Karpas-422 (cell line): ENCODE measurements around the gene TECPR1. TPM values are rescaled to one million over a fixed set of nuclear protein-coding genes. Genes with fewer than 3 reads are reported as not detected.
"Not testable (repeated sequence)": the region's sequence is repeated elsewhere in the genome, so short reads cannot be mapped to it uniquely, and the experiment has no call there.

Experiments used
- DNase-seq: peaks from one replicate; pipeline ENCODE4 v3.0.0-alpha.2; 2015
- H2AFZ ChIP-seq: fragments of 200-600 bp; sonication (generic); 2 replicates; pipeline ENCODE4 v1.6.1; 2014; ENCODE audit warnings: antibody characterized with exemption, low read length, mixed read lengths
- H3K27ac ChIP-seq: fragments of 200-600 bp; sonication (generic); 2 replicates; pipeline ENCODE4 v1.5.1; 2014; ENCODE audit warnings: mild to moderate bottlenecking, low read length, moderate library complexity
- H3K27me3 ChIP-seq: fragments of 200-600 bp; sonication (generic); 2 replicates; pipeline ENCODE4 v1.6.1; 2014; ENCODE audit warnings: low read length, mixed read lengths
- H3K36me3 ChIP-seq: fragments of 200-600 bp; sonication (generic); 2 replicates; pipeline ENCODE4 v1.6.1; 2014; ENCODE audit warnings: low read length, mixed read lengths; ENCODE audit not compliant: insufficient read depth
- H3K4me1 ChIP-seq: fragments of 200-600 bp; sonication (generic); 2 replicates; pipeline ENCODE4 v1.6.1; 2014; ENCODE audit warnings: mild to moderate bottlenecking, low read length, mixed read lengths
- H3K4me2 ChIP-seq: fragments of 200-600 bp; sonication (generic); 2 replicates; pipeline ENCODE4 v1.6.1; 2014; ENCODE audit warnings: low read length, low read depth, mild to moderate bottlenecking; ENCODE audit not compliant: poor library complexity, severe bottlenecking
- H3K4me3 ChIP-seq: fragments of 200-600 bp; sonication (generic); 2 replicates; pipeline ENCODE4 v1.5.1; 2014; ENCODE audit warnings: mild to moderate bottlenecking, antibody characterized with exemption, low read length, mixed read lengths
- H3K79me2 ChIP-seq: fragments of 200-600 bp; sonication (generic); 2 replicates; pipeline ENCODE4 v1.6.1; 2014; ENCODE audit warnings: mild to moderate bottlenecking, low read length, mixed read lengths
- H3K9ac ChIP-seq: fragments of 200-600 bp; sonication (generic); 2 replicates; pipeline ENCODE4 v1.6.0; 2014; ENCODE audit warnings: low read length
- H3K9me2 ChIP-seq: fragments of 200-600 bp; sonication (generic), shearing (Covaris generic); replicated peaks from 2 replicates; pipeline ENCODE4 v1.6.0; 2014; ENCODE audit warnings: mild to moderate bottlenecking, low read length, moderate library complexity; ENCODE audit not compliant: insufficient read depth
- H3K9me3 ChIP-seq: fragments of 300-700, 200-600 bp; sonication (generic); 2 replicates; pipeline ENCODE4 v1.6.1; 2014; ENCODE audit warnings: low read length, mixed read lengths
- H4K20me1 ChIP-seq: fragments of 200-600 bp; sonication (generic); 2 replicates; pipeline ENCODE4 v1.6.1; 2014; ENCODE audit warnings: mild to moderate bottlenecking, antibody characterized with exemption, low read length, low read depth; ENCODE audit not compliant: insufficient read depth
- total RNA-seq: library from RNA; depleted of rRNA; stranded (reverse); fragments of >200 nt; shearing (Covaris generic); gene quantifications from 2 replicates; pipeline ENCODE4 v1.2.3, GENCODE V29; 2014; ENCODE audit warnings: low replicate concordance

The TECPR1 gene
- total RNA-seq, 1 experiment from 2014 or later: 30.7 TPM

DNA sequence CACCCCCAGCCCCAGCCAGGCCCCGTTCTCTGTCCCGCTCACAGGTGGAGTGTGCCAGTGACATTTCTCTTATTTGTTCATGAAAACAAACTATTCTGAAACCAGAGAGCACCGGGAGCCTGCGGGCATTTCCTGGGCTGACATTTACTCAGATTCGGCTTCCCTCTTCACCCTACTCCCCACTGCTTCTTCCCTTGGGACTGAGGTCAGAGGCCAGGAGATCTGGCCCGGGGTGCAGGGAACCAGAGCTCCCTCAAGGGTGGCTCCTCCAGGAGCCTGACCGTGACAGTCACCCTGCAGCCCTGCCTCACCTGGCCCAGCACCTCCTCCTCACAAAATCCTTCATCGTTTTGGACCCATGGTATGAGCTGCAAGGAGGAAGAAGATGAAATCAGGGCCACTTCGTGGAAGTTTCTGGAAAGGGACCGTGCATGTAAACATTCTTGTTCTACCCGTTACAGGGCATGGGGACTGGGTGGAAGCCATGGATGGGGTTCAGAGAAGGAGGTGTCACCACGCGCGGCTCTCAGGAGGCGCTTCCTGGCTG, 28.6 kb downstream of the TECPR1 start:
- no peak for DNase-seq
- no peaks in the 10 kb centered on the region for H3K9me2 ChIP-seq
- H3K79me2 ChIP-seq: no peaks in the 10 kb centered on the region
- no peaks in the 10 kb centered on the region for H3K36me3 ChIP-seq
- H3K27ac ChIP-seq: no peak overlapping the region
- H3K4me3 ChIP-seq: no peak overlapping the region
- peaks cover 14% of the 10 kb centered on the region; the same call in 1 of the 2 replicates for H4K20me1 ChIP-seq
- no peak overlapping the region for H3K4me2 ChIP-seq
- H2AFZ ChIP-seq: no peak overlapping the region
- H3K9ac ChIP-seq: no peak overlapping the region
- no peaks in the 10 kb centered on the region for H3K27me3 ChIP-seq
- no peaks in the 10 kb centered on the region for H3K9me3 ChIP-seq
- H3K4me1 ChIP-seq: peaks cover 18% of the 10 kb centered on the region

DNA sequence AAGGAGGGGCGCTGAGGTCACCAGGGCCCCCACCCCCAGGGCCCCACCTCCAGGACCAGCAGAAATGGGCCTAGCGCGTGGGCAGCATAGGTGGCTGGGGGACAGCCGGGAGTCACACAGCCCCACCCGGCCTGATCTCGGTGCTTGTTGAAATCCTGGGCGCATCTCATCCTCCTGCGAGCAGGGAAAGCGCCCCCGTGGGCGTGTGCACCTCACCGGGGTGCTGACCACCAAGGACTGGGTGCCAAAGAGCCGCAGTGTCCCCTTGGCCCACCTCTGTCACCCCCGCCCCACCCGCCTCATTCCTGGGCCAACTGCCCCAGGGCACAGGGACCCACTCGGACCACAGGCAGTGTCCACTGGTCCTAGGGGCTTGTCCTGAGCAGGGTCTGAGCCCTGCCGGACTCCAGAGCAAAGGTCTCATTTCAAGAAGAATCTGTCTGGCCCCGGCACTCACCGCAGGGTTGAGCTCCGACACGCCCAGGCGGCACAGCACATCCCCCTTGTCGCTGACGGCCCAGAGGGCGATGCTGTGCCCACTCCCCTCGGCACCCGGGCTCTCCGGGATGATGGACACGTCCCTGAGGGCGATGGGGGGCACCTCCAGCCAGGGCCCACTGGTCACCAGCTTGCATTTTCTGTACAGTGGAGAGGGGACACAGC, 29.4 kb downstream of the TECPR1 start:
- no peak overlapping the region for H3K27ac ChIP-seq
- no peak overlapping the region for H3K4me3 ChIP-seq
- H3K9ac ChIP-seq: no peak overlapping the region
- DNase-seq: no peak
- H3K27me3 ChIP-seq: no peaks in the 10 kb centered on the region
- H3K9me3 ChIP-seq: no peaks in the 10 kb centered on the region
- H4K20me1 ChIP-seq: peaks cover 19% of the 10 kb centered on the region; the same call in 1 of the 2 replicates
- no peaks in the 10 kb centered on the region for H3K36me3 ChIP-seq
- no peak overlapping the region for H3K4me2 ChIP-seq
- H2AFZ ChIP-seq: no peak overlapping the region
- H3K4me1 ChIP-seq: peaks cover 25% of the 10 kb centered on the region
- H3K79me2 ChIP-seq: no peaks in the 10 kb centered on the region
- H3K9me2 ChIP-seq: no peaks in the 10 kb centered on the region

DNA sequence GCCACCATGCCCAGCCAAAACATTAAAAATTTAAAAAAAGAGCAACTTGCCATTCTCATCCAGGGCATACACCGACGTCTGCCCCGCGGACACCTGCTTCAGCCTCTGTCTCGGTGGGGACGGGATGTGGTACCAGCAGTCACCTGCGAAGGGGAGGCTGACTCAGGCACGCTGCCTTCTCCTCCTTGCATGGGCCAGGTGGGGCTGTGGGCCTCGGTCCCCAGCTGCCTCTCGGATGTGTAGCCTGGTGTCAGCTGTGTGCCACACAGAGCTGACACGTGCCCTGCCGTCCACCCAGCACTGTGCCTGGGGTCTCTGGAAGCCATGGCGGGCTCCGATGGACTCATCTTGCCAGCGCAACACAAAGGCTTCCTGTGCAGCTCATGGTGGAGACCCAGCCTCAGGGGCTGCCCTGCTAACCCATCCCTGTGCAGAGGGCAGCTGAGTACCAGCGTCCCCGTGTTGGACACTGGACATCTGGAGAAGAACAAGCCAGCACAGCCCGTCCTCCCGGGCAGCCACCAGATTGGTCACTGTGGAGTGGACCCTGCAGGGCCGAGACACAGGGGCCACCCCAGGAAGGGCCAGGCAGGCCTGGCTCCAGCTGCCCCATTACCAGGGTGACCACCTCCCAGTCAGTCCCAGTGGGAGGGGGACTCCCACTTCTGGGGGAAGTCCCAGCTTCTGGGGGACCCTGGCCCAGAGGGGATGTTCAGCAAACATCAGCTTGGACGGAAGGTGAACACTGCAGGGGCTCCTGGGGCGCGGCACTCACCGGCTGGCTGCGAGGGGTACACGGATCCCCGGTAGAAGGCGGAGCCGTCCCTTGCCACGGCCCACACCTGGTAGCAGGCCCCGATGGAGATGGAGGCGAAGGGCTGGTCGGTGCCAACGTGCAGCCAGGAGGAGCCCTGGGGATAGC, 30.2 kb downstream of the TECPR1 start:
- H3K4me2 ChIP-seq: no peak overlapping the region
- H3K9me2 ChIP-seq: no peaks in the 10 kb centered on the region
- H4K20me1 ChIP-seq: peaks cover 24% of the 10 kb centered on the region; the same call in 1 of the 2 replicates
- no peak overlapping the region for H2AFZ ChIP-seq
- no peak overlapping the region for H3K27ac ChIP-seq
- no peaks in the 10 kb centered on the region for H3K9me3 ChIP-seq
- no peak overlapping the region for H3K4me3 ChIP-seq
- no peak overlapping the region for H3K9ac ChIP-seq
- DNase-seq: no peak
- H3K27me3 ChIP-seq: no peaks in the 10 kb centered on the region
- no peaks in the 10 kb centered on the region for H3K36me3 ChIP-seq
- no peaks in the 10 kb centered on the region for H3K79me2 ChIP-seq
- H3K4me1 ChIP-seq: peaks cover 27% of the 10 kb centered on the region

- H3K36me3 ChIP-seq, H3K4me2 ChIP-seq, H3K79me2 ChIP-seq: not testable (repeated sequence)
These were observed 32.6 kb downstream of the TECPR1 start for GRCh38 chr7:98219382-98219781.

GRCh38 chr7:98217623-98218582, 34.1 kb downstream of the TECPR1 start:
- H2AFZ ChIP-seq: no peak overlapping the region
- no peaks in the 10 kb centered on the region for H3K27me3 ChIP-seq
- H3K9ac ChIP-seq: no peak overlapping the region
- H3K36me3 ChIP-seq: no peaks in the 10 kb centered on the region
- H3K4me2 ChIP-seq: no peak overlapping the region
- H3K79me2 ChIP-seq: no peaks in the 10 kb centered on the region
- peaks cover 27% of the 10 kb centered on the region for H3K4me1 ChIP-seq
- no peaks in the 10 kb centered on the region for H3K9me2 ChIP-seq
- H3K9me3 ChIP-seq: no peaks in the 10 kb centered on the region
- H4K20me1 ChIP-seq: peaks cover 39% of the 10 kb centered on the region; the same call in 1 of the 2 replicates
- no peak overlapping the region for H3K4me3 ChIP-seq
- H3K27ac ChIP-seq: no peak overlapping the region
- DNase-seq: peak; percentile 73

More at GRCh38 chr7:98219382-98219781, 32.6 kb downstream of the TECPR1 start:
- H2AFZ ChIP-seq, H3K27ac ChIP-seq, H3K9me2 ChIP-seq, H3K9ac ChIP-seq, H3K27me3 ChIP-seq, H3K4me3 ChIP-seq, H3K9me3 ChIP-seq, DNase-seq: not testable (repeated sequence)
- peaks cover 30% of the 10 kb centered on the region; the same call in 1 of the 2 replicates for H4K20me1 ChIP-seq
- peaks cover 27% of the 10 kb centered on the region for H3K4me1 ChIP-seq

DNA sequence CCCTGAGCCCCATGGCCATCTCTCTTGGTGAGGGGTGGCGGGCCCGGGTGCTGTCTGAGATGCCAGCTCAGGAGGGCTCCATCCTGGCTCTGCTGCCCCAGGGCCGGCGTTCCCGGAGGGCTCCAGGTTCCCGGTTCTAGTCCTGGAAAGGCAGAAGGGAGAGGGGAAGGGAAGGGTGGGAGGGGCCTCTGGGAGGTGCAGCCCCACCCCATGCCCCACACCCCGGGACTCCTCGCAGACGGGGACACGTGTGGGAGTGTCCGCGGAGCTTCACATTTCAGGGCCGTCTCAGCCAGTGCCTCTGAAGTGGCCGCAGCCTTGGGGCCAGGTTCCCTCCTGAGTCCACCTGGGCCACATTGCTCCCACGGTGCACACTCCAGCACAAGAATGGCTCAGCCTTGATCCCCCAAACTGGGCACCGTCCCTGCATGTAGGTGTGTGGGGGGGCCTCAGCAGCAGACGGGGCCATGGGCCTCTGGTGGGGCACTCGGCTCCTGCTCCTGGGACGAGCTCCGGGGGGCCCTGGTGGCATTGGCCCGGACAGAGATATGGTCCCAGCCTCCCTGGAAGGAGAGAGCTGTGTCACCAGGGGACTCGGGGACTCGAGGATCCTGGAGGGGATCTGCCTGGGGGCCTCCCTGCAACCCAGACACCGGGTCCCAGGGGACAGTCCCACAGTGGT, 35.0 kb downstream of the TECPR1 start:
- Histone ChIP-seq H3K36me3 (no peaks in the 10 kb centered on the region), H3K79me2 (no peaks in the 10 kb centered on the region), H3K4me1 (peaks cover 27% of the 10 kb centered on the region), H3K4me2 (no peak overlapping the region), H4K20me1 (peaks cover 37% of the 10 kb centered on the region; the same call in 1 of the 2 replicates), H3K9me3 (no peaks in the 10 kb centered on the region), H3K9ac (no peak overlapping the region), H3K27ac (no peak overlapping the region), H2AFZ (no peak overlapping the region), H3K9me2 (no peaks in the 10 kb centered on the region), H3K27me3 (no peaks in the 10 kb centered on the region), H3K4me3 (no peak overlapping the region)
- no peak for DNase-seq
